Natural killer cell treated with Interleukin-12 subunit alpha and Interleukin-12 subunit beta and Interleukin-15 and Interleukin-18, amount 100 ng/mL, for 72 hours (primary cell): ENCODE data around the gene FLT3. TPM values are rescaled to one million over a fixed set of nuclear protein-coding genes. Genes with fewer than 3 reads are reported as not detected.
"Not testable (repeated sequence)": the region's sequence is repeated elsewhere in the genome, so short reads cannot be mapped to it uniquely, and the experiment has no call there.

Source experiments
- ATAC-seq, 2 donors: fragments of 150-1000 bp; cut with Tn5 transposase in 1 of 2; sonication (Bioruptor Pico), chemical (Tn5 transposase) in 1 of 2; 2 replicates each; pipeline ENCODE4 v1.10.0; 2021
- DNase-seq: peaks from one replicate; pipeline ENCODE4 v3.0.0; 2022; ENCODE audit warnings: low spot score
- H3K27ac Mint-ChIP-seq, 2 donors: 1 replicate in 1 of 2; 2 replicates in 1 of 2; pipeline ENCODE4 v1.8.0; 2022; ENCODE audit warnings: mixed read lengths in 2 of 2, mild to moderate bottlenecking in 1 of 2, moderate library complexity in 1 of 2
- H3K27me3 Mint-ChIP-seq, 2 donors: 1 replicate in 1 of 2; 2 replicates in 1 of 2; pipeline ENCODE4 v1.8.0; 2022; ENCODE audit warnings: mixed read lengths in 2 of 2
- H3K36me3 Mint-ChIP-seq: one replicate; pipeline ENCODE4 v1.8.0; 2022; ENCODE audit warnings: mixed read lengths
- H3K4me1 Mint-ChIP-seq, 2 donors: 1 replicate in 1 of 2; 2 replicates in 1 of 2; pipeline ENCODE4 v1.8.0; 2022; ENCODE audit warnings: low read depth in 2 of 2, mixed read lengths in 2 of 2, mild to moderate bottlenecking in 1 of 2
- H3K4me3 Mint-ChIP-seq: one replicate; pipeline ENCODE4 v1.8.0; 2022; ENCODE audit warnings: mixed read lengths
- H3K9me3 Mint-ChIP-seq: 2 replicates; pipeline ENCODE4 v1.8.0; 2022; ENCODE audit warnings: mixed read lengths
- total RNA-seq, 2 donors: library from RNA; stranded (reverse); gene quantifications; one replicate each; pipeline ENCODE4 v1.2.3, GENCODE V29; 2022

FLT3 gene
- not detected for total RNA-seq

DNA sequence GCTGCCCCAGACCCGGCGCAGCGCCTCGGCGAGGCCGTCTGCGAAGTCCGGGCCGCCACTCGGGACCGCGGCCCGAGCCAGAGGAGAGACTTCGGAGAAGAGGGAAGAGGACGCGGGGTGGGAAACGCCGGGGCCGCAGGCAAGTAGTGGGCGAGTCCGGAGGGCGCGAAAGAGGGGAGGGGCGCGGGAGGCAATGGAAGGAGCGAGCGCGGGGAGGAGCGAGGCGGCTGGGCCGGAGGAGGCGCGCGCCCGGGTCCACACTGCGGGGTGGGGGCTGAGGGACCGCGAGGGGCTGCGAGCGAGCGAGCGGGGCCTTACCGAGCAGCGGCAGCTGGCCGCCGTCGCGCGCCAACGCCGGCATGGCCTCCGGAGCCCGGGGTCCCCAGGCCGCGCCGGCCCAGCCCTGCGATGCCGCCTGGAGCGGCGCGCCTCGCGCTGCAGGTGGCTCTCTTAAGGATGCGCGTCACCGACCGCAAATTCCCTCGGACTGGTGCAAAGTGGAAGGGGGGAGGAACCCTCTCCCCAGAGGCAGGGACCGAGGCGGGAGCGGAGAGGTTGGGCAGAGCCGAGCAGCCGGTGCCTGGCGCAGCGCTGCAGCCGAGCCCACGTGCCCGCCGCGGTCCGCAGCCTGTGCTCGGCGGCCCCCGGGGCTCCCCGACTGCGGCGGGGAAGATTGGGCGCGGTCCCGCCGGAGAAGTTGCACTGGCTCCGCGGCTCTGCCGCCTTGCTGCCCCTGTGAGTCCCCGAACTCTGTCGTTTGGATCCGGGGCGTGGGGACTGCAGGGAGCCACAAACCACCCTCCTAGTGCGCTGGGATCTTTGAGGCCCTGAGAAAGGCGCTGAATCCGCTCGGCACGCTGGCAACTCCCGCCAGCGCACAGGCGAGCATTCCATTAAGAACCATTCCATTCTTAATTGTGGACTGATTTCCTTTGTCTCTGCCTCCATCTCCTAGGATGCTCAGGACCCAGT is at the start of gene FLT3:
FLT3 (minus strand) TSS at position 427 of the 972 bp plus-strand sequence; CDS start at position 361, 66 bp downstream.
- peak; percentile 58 to 73 for ATAC-seq
- Mint-ChIP-seq H3K4me1 (peaks cover 0 to 5% of the 10 kb centered on the region in 2 donors), H3K36me3 (no peaks in the 10 kb centered on the region), H3K9me3 (no peaks in the 10 kb centered on the region), H3K4me3 (peak within 1 kb of the TSS; percentile 79), H3K27ac (no peak within 1 kb of the TSS), H3K27me3 (peaks cover 37 to 62% of the 10 kb centered on the region in 2 donors)
- DNase-seq, result no peak

DNA sequence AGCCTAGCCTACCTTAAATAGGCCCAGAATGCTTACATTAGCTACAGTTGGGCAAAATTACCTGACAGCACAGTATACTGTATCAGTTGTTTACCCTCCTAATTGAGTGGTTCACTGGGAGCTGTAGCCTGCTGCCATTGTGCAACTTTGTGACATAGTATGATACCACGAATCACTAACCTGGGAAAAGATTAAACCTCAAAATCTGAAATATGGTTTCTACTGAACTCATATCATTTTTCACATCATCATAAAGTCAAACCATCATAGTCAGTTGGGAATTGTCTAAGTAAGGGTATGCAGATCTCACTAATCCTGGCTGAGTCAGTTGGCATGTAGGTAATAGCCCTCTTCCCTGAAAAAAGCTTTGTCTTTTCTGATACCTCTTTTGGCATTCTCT is 47.1 kb upstream of the FLT3 start:
- Mint-ChIP-seq H3K9me3 (no peaks in the 10 kb centered on the region), H3K4me3 (no peak overlapping the region), H3K27me3 (no peaks in the 10 kb centered on the region), H3K27ac (no peak overlapping the region), H3K4me1 (peaks cover 24 to 27% of the 10 kb centered on the region in 2 donors), H3K36me3 (no peaks in the 10 kb centered on the region)
- ATAC-seq (peak in 1 of 2 donors; percentile 41), DNase-seq (no peak)

DNA sequence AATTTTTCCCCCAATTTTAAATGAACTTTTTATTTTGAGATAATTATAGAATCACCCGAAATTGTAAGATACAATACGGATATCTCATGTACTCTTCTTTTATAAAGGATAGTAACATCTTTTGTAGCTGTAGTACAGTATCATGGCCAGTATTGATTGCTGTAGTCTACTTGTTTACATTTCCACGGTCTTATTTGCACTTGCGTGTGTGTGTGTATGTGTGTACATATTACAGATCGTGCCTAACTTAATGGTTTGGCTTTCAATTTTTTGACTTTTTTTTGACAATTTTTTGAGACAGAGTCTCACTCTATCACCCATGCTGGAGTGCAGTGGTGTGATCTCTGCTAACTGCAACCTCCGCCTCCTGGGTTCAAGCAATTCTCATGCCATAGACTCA is 44.7 kb upstream of the FLT3 start:
- no peaks in the 10 kb centered on the region for H3K36me3 Mint-ChIP-seq
- H3K4me1 Mint-ChIP-seq, result peaks cover 32 to 33% of the 10 kb centered on the region in 2 donors
- H3K27me3 Mint-ChIP-seq, result no peaks in the 10 kb centered on the region

DNA sequence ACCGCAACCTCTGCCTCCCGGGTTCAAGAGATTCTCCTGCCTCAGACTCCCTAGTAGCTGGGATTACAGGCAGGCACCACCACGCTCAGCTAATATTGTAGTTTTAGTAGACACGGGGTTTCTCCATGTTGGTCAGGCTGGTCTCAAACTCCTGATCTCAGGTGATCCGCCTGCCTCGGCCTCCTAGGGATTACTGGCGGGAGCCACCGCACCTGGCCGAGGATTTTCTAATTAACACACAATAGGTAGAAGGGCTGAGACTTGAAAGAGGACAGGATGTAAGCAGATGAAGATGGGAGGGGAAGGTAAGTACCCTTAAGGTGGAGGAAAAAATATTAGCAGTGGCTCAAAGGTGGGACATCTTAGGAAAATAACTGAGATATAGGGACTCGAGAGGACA is 41.2 kb upstream of the FLT3 start:
- H3K27me3 Mint-ChIP-seq, ATAC-seq, H3K4me3 Mint-ChIP-seq, H3K36me3 Mint-ChIP-seq, H3K9me3 Mint-ChIP-seq, DNase-seq: not testable (repeated sequence)
- Mint-ChIP-seq H3K27ac (peak overlapping the region in 1 of 2 donors; percentile 74), H3K4me1 (peaks cover 38 to 58% of the 10 kb centered on the region in 2 donors)

More for the DNA sequence above, 44.7 kb upstream of the FLT3 start:
- Mint-ChIP-seq H3K4me3 (no peak overlapping the region), H3K27ac (no peak overlapping the region), H3K9me3 (no peaks in the 10 kb centered on the region)
- DNase-seq (no peak), ATAC-seq (no peak)

DNA sequence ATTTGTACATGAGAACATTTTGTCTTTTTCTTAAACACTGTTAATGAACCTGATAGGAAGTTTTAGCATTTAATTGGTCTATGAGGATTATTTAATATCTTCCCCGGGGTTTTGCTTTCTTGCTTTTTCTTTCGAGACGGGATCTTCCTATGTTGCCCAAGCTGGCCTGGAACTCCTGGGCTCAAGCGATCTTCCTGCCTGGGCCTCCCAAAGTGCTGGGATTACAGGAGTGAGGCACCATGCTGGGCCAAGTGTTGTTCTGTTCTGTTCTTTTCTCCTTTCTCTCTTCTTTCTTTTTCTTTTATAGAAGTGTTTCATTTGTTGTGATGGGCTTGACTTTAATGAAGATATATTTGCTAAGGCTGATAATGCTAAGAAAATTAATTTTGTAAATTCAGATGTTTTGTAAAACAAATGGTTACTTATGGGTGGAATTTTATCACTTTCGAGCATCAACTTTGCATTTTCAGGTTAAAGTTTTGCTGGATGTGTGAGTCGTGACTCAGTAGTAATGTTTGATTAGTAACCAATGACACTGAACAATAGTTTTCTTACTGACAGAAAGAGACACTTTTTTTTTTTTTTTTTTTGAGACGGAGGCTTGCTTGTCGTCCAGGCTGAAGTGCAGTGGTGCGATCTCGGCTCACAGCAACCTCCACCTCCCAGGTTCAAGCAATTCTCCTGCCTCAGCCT is 40.2 kb upstream of the FLT3 start:
- H3K36me3 Mint-ChIP-seq, result peaks cover 8% of the 10 kb centered on the region
- H3K4me1 Mint-ChIP-seq, result peaks cover 37 to 63% of the 10 kb centered on the region in 2 donors
- no peak for ATAC-seq
- H3K27ac Mint-ChIP-seq, result peak overlapping the region; percentile 83 to 96
- H3K9me3 Mint-ChIP-seq, result no peaks in the 10 kb centered on the region
- H3K27me3 Mint-ChIP-seq, result no peaks in the 10 kb centered on the region
- peak overlapping the region; percentile 95 for H3K4me3 Mint-ChIP-seq
- DNase-seq, result no peak

DNA sequence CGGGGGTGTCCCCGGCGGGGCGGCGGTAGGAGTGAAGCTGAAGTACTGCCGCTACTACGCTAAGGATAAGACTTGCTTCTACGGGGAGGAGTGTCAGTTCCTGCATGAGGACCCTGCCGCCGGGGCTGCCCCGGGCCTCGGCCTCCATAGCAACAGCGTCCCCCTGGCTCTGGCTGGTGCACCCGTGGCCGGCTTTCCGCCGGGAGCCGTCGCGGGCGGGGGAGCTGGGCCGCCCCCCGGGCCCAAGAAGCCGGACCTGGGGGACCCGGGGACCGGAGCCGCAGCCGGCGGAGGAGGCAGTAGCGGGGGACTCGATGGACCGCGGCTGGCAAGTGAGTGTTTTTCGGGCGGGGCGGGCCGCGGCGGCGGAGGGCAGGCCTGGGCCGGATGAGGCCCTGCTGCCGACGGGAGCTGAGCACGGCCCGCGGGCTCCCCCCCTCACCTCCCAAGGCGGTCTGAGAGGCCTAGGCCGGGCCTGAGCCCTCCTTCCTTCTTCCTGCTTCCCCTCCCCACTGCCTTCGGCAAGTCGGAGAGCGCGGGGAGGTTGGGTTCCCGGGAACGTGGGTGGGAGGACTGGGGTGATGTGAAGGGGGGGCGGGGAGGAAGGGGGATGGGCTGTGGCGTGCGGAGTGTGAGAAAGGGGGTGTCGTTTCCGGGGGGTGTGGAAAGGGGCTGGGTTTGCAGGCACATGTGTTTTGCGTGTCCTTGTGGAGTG is 38.5 kb upstream of the FLT3 start:
- H3K9me3 Mint-ChIP-seq, result no peaks in the 10 kb centered on the region
- peaks cover 34 to 63% of the 10 kb centered on the region in 2 donors for H3K4me1 Mint-ChIP-seq
- H3K27ac Mint-ChIP-seq, result peak overlapping the region; percentile 94 to 96
- peak overlapping the region; percentile 95 for H3K4me3 Mint-ChIP-seq
- peak; percentile 81 to 82 for ATAC-seq
- peak; percentile 87 for DNase-seq
- peaks cover 8% of the 10 kb centered on the region for H3K36me3 Mint-ChIP-seq
- no peaks in the 10 kb centered on the region for H3K27me3 Mint-ChIP-seq

DNA sequence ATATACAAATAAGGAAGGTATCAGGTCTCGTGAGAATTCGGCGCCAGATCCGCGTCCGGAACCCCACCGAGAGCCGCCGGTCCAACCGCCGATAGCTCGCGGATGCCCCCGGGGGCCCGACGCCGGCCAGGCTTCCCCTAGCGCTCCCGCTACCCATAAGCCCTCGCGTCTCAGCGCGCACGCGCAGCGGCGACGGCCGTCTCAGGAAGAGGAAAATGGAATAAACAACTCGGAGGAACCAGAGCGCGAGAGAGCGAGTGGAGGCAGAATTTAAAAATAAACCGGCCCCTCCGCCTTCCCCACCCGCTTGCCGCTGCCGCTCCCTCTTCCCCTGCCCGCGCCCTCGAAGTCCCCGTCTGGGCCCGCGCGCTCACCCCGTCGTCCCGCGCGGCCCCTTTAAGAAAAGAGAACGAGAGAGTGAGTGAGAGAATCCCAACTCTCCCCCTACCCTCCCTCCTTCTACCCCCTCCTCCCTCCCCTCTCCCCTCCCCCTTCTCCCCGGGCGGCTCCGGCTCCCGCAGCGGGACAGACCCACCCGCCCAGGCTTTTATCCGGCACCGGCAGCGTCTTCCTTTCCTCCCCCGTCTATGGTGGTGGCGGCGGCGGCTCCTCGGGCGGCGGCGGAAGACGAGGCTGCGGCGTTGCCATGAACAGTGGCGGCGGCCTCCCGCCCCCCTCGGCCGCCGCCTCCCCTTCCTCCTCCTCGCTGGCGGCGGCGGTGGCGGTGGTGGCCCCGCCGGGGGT is 37.8 kb upstream of the FLT3 start, which contains the start of gene PAN3:
PAN3 (plus strand) TSS at position 534 of the 744 bp plus-strand sequence; CDS start at position 647, 113 bp downstream.
- Mint-ChIP-seq H3K27ac (peak within 1 kb of the TSS; percentile 94 to 96), H3K4me3 (peak within 1 kb of the TSS; percentile 95), H3K4me1 (peaks cover 34 to 57% of the 10 kb centered on the region in 2 donors), H3K9me3 (no peaks in the 10 kb centered on the region), H3K36me3 (peaks cover 8% of the 10 kb centered on the region), H3K27me3 (no peaks in the 10 kb centered on the region)
- peak; percentile 84 to 87 for ATAC-seq
- peak; percentile 93 for DNase-seq

DNA sequence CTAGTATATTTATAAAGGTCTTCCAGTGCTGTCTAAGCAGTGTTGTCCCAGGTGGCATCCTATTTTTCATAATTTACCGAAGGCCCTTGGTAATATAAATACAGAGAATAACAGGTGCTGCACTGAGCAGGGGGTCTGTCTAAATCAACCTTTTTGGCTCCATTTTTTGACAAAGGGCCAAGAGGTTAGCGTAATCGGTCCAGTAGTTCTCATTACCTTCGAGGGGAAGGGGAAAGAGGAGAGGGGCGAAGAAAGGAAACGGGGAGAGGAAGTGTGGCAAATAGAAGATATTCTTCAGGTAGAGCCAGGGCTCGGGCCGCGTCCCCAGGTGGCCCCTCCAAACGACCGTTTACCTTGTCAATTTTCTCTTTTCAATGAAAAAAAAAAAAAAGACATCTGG is 37.2 kb upstream of the FLT3 start:
- ATAC-seq (peak in 1 of 2 donors; percentile 0), DNase-seq (no peak)
- H3K27me3 Mint-ChIP-seq, result no peaks in the 10 kb centered on the region
- peaks cover 8% of the 10 kb centered on the region for H3K36me3 Mint-ChIP-seq
- peak overlapping the region; percentile 94 to 96 for H3K27ac Mint-ChIP-seq
- peaks cover 34 to 51% of the 10 kb centered on the region in 2 donors for H3K4me1 Mint-ChIP-seq
- no peaks in the 10 kb centered on the region for H3K9me3 Mint-ChIP-seq
- peak overlapping the region; percentile 95 for H3K4me3 Mint-ChIP-seq

DNA sequence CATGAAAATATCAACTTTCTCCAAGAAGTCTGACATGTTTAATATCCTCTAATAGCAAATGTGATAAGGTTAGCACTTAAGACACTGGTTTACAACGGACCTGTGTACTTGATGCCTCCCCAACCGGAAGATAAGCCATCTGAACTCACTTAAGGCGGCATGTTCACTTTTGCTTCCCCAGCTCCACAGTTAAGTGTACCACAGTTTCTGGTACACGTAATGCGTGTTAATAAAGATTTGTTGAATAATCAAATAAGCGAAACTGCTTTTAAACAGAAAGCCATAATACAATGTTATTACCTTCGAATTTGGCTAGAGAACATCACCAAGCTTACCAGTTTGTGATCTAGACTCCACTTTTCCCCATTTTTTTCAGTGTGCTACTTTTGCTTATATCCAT is 36.5 kb upstream of the FLT3 start:
- no peak for ATAC-seq
- no peak for DNase-seq
- Mint-ChIP-seq H3K36me3 (peaks cover 8% of the 10 kb centered on the region), H3K4me1 (peaks cover 30 to 44% of the 10 kb centered on the region in 2 donors), H3K4me3 (peak overlapping the region; percentile 95), H3K27me3 (no peaks in the 10 kb centered on the region), H3K9me3 (no peaks in the 10 kb centered on the region), H3K27ac (peak overlapping the region; percentile 94 to 96)

DNA sequence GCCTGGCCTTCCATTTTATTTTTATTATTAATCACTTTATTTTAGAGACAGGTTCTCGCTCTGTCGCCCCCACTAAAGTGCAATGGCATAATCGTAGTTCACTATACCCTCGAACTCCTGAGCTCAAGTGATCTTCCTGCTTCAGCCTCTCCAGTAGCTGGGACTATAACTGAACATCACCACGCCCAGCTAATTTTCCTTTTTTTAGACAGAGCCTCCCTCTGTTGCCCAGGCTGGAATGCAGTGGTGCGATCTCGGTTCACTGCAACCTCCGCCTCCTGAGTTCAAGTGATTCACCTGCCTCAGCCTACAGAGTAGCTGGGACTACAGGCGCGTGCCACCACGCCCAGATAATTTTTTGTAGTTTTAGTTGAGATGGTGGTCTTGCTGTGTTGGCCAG is 31.3 kb upstream of the FLT3 start:
- H3K27me3 Mint-ChIP-seq, result no peaks in the 10 kb centered on the region
- H3K4me3 Mint-ChIP-seq, result no peak overlapping the region
- peaks cover 3 to 5% of the 10 kb centered on the region in 2 donors for H3K4me1 Mint-ChIP-seq
- no peaks in the 10 kb centered on the region for H3K9me3 Mint-ChIP-seq
- H3K36me3 Mint-ChIP-seq, result no peaks in the 10 kb centered on the region
- ATAC-seq (no peak), DNase-seq (no peak)
- H3K27ac Mint-ChIP-seq, result no peak overlapping the region

DNA sequence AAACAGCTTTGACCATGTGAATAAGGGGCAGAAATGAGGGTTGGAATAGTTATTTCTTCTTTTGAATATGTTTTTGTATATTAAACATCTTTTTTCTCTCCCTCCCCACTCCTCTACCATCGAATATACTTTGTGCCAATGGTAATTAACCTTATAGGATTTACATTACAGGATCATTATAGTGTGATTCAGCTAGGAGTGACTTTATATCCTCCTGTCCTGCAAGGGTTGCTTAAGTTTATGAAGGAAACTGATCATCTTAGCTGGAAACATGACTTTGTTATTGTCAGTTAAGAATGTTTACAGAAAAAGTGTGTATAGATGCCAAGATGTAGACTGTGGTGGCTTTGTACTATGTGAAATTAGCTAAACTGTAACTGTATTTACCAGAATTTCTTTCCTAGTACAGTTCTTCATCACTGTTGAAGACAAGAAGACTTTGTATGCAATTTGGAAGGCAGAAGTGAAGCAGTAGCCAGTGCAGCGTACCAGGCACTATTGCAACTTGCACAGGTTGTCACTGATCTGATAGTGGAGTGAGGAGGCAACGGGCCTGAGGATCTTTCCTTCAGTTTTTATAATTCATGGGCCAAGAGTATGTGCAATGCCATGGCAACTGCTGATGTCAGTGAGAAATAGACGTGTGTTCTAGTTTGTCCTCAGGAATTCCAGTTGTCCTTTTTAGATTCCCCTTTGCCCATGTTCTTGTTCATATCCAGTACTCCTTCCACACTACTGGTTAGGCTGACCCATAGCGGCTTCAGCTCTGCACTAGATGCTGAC is 29.7 kb upstream of the FLT3 start:
- H3K36me3 Mint-ChIP-seq, result no peaks in the 10 kb centered on the region
- no peaks in the 10 kb centered on the region for H3K9me3 Mint-ChIP-seq
- H3K27me3 Mint-ChIP-seq, result no peaks in the 10 kb centered on the region
- no peak overlapping the region for H3K4me3 Mint-ChIP-seq
- no peaks in the 10 kb centered on the region for H3K4me1 Mint-ChIP-seq
- DNase-seq, result no peak
- no peak for ATAC-seq
- H3K27ac Mint-ChIP-seq, result no peak overlapping the region

DNA sequence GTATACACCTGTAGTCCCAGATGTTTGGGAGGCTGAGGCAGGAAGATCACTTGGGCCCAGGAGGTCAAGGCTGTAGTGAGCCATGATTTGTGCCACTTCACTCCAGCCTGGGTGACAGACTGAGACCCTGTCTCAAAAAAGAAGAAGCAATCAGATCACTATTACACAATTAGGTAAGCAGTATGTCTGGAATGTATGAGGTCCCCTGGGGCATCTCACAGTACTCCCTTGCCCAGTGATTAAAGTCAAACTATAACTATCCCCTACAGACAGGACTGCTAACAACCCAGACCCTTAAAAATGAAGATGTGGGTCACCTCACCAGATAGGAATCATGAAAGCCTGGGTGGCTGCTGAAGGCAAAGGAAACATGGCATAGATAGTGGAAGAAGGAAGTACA is 28.6 kb upstream of the FLT3 start:
- Mint-ChIP-seq H3K27me3 (no peaks in the 10 kb centered on the region), H3K27ac (no peak overlapping the region), H3K4me3 (no peak overlapping the region), H3K4me1 (no peaks in the 10 kb centered on the region), H3K9me3 (no peaks in the 10 kb centered on the region), H3K36me3 (no peaks in the 10 kb centered on the region)
- DNase-seq, result no peak
- no peak for ATAC-seq
